HK-2 (cell line): Measurements from ENCODE around the gene MSANTD2.

Source experiments
- DNase-seq: peaks from one replicate; pipeline ENCODE4 v3.0.0-alpha.2; 2018; ENCODE audit not compliant: unreplicated experiment

The MSANTD2 gene

DNA sequence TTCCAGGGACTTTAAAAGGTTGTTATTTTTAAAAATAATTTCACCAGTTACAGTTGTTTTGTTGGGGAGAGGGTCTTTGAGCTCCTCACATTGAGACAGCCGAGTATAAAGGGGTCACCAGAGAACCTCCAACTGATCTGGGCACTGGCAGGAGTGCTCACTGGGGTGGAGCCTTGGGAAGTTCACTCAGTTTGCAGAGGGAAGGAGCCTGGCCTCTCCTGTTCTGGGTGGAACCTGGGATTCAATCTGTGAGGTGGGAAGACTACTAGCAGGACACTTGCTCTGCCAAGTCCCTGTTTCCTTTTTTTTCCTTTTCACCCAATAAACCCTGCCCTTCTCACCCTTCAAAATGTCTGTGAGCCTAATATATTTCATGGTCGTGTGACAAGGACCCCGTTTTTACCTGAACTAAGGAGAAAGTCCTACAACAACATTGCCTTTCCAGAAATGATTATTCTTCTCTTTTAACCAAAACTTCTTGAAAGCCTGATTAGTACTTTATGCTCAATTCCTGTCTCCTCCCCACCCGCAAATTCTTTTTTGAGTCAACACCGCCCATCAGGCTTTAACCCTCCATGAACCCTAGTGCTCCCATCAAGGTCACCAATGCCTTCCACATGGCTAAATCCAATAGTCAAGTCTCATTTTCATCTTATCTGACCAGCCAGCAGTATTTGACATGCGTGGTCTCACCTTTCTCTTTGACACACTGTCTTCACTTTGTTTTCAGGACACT lies 22.0 kb upstream of the MSANTD2 start:
- no peak for DNase-seq

DNA sequence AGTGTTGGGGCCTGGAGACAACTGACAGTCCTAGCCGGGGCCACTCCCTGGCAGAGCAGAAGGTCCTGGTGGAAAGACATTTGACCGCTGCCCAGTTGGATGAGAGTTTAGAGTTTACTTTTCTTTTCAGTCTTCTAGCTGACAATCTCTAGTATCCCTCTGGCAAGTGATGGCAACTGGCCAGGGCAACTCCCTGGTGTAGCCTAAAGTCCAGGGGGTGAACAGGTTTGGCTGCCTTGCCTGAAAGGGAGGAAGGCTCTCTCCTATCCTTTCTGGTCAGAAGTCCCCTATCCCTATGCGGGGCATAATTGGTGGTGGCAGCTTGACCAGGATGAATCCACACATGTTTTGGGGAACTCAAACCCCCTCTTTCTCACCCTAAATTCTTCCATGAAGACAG lies 16.8 kb upstream of the MSANTD2 start:
- no peak for DNase-seq

DNA sequence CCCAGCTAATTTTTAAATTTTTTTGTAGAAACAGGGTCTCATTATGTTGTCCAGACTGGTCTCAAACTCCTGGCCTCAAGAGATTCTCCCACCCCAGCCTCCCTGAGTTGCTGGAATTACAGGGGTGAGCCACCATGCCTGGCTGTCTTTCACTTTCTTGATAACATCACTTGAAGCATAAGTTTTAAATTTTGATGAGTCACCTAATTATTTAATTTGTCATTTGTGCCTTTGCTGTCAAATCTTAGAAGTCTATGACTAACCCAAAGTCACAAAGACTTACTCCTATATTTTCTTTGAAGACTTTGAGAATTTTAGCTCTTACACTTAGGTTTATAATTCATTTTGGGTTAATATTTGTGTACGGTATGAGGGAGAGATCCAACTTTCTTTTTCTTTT lies 14.5 kb upstream of the MSANTD2 start:
- no peak for DNase-seq

DNA sequence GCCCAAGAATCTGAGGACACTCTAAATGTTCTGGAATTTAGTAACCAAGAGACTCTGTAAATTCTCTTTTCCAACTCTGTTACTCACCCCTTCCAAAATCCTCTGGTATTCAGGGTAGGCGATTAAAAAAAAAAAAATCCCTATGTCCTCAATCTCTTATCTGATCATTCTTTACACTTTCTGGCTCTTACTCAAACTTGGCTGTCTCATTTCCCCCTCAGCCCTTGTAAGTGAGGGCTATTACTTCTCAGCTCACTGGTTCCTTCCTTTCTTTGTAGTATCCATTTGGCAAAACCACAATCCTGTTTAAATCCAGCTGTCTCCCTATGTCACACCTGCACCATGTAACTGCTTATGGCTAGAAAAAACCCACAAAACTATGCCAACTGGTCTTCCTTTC lies 12.7 kb upstream of the MSANTD2 start:
- DNase-seq = no peak

DNA sequence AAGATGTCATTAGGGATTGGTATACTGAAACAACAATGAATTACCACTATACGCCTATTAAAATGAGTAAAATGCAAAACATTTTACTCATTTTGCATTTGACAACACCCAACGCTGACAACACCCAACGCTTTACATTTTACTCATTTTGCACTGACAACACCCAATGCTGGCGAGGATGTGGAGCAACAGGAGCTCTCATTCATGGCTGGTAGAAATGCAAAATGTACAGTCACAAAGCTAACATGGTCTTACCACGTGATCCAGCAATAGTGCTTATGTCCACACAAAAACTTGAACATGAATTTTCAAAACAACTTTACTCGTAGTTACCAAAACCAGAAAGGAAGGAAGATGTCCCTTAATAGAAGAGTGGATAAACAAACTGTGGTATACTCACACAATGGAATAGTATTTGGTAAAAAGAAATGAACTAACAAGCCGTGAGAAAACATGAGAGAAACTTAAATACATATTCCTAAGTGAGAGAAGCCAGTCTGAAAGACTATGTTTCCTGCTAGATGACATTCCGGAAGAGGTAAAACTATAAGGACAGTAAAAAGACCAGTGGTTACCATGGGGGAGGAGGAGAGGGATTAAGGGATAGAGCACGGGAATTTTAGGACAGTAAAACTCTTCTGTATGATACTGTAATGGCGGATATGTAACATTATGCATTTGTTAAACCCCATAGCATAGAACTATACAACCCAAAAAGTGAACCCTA lies 11.4 kb upstream of the MSANTD2 start:
- DNase-seq = no peak

DNA sequence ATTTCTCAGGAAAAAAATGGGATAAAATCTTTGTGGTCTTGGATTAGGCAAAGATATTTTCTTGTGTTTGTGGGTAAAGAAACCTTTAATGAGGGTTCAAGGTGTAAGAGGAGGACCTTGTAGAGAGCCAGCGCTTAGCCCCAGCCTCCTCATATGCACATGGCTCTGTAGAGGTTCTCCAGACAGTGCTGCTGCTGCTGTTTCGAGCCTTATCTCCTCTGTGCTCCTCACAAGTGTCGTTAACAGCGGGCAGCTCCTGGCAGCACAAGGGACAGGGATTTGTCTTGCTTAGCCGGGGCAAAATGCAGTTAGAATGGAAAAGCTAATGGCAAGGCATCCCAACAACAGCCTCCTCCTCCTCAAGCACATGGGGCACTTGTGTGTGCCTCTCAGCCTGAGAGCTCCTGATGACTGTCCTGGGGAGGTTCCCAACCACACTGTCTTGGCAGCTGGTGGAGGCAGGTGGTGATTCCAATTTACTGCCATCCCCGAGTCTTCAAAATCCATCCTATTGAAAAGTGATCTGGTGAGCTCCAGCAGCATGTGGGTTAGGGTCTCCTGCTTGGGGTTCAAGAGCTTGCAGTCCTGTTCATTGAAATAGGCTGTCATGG lies 7.6 kb upstream of the MSANTD2 start:
- no peak for DNase-seq

DNA sequence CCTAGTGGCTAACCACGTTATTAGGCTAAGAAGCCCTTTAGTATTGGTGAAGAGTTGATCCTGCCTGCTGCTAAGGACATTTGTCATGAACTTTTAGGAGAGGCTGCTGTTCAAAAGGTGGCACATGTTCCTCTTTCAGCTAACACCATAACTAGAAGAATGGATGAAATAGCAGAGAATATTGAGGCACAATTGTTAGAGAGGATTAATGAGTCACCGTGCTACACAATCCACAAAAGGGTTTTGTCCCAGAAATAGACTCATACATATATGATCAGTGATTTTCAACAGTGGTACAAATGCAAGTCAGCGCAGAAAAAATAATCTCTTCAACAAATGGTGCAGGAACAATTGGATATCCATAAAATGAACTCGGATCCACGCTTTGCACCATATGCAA lies 7.0 kb upstream of the MSANTD2 start:
- DNase-seq = no peak

DNA sequence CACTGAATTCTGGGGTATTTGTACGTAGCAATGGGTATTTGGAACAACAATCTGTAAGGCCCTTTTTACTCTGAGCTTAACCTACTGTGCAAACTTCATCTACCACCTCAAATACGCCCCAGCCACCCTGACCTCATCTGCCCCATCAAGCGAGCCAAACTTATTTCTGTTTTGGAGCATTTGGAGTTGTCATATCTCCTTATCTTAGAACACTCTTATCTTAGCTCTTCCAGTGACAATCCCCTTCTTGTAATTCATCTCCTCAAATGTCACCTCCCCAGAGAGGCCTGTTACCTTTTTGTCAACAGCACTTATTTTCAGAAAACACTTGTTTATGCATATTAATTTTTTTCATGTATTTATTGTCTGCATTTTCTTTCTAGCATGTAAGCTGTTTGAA lies 4.7 kb upstream of the MSANTD2 start:
- DNase-seq = no peak

DNA sequence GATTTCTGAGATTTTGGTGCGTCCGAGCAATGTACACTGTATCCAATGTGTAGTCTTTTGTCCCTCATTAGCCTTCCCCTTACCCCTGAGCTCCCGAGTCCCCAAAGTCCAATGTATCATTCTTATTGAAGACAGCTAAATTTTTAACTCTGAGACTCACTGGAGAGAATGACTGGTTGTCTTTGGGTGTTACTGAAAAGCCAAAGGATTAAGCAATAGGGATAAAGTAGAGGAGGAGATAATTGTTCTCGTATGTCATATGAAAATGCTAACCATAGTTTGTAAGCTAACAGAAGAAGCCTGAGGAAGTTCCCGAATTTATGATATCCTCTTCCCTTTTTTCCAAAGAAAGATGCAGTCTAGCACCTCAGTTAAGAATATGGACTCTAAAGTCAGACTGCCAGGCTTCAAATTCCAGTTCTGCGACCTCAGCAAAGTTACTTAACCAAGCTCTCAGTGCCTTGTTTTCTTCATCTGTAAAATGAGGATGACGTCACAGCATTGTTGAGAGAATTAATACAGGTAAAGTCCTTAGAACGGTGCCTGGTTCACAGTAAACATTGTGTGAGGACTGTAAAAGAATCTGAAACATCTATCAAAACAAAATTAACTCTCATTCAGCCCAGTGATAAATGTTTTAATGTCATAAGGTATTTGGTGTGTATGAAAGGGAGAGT lies 1.6 kb upstream of the MSANTD2 start:
- DNase-seq = no peak

DNA sequence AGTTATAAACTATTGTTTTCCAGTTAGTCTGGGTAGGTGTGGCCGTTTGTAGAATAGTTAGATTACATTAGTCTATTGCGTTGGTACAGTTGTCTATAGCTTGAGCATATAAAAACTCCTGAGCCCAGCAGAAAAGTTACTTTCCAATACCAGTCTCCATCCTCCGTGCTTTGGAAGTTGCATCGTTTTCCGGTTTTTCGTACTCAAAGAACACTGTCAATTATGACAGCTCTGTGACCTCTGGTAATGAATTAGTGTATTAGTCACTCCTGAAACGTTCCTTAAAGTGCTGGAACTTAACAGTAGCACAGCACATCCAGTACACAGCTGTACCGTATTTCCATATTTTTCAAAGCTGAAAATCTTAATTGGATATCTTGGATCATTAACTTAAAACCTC lies 808 bp upstream of the MSANTD2 start:
- no peak for DNase-seq

DNA sequence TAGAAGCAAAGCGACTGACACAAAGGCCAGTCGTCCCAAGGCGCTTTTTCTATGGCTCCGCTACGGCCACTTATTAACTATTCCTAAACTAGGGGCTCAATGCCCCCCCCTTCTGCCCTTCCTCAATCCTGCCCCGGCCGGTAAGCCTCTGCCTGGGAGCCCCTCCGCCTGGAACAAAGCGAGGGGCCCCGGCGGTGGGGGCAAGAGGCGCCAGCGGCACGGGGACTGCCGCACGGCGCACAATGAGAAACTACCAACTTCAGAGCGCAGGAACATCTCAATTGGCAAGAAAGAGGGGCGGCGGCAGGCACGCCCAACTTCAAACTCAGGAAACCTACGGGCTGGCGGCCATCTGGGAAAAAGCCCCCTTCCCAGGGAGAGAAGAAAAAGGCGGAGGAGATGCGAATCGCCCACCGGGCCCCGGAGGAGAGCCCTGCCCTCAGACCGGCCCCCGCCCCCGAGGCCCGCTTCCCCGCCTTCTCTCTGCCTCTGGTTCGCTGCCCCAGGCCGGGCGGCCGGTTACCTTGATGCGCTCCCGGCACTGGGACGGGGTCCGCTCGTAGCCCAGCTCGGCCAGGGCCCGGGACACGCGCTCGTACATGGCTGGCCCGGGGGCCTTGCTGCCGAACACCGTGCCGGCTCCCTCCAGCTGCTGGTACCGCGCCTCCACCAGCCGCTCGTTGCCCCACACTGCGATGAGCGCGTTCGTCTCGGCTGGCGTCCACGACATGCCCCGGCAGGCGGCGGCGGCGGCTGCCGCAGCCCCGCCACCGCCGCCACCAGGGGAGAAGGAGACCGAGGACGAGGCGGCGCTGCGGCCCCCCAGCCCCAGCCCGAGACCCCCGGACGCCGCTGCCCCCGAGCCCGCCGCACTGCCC lies 619 bp downstream of the MSANTD2 start:
- DNase-seq = peak; percentile 39

DNA sequence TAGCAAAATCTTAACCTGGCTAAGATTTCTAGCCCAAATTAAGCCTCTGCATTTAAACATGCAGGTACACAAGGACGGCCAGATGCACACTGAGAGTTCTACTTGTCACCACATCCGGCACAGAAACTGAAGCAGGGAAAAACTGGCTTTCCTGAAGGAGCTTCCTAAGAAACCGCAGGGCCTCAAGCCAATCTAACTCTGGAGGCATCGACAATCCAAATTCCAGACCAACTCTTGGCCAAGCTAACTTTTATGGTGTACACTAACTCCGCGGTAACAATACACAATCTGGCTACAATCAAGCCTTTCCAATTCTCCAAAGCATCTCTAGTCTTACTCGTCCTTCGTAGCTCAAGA lies 1.2 kb downstream of the MSANTD2 start:
- DNase-seq = peak; percentile 28

DNA sequence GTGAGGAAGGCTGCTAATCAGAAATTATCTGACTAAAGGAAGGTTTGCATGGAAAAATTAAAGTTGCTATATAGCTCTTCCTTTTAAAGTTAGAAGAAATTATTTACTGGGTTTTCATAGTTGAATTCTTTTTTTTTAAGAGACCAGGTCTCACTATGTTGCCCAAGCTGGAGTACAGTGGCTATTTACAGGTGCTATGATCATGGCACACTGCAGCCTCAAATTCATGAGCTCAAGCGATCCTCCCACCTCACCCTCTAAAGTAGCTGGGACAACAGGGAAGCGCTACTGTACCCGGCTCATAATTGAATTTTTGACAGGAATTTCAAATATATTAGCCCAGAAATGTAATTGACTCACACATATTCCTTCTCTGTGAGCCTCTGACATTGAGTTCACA lies 3.9 kb downstream of the MSANTD2 start:
- no peak for DNase-seq

DNA sequence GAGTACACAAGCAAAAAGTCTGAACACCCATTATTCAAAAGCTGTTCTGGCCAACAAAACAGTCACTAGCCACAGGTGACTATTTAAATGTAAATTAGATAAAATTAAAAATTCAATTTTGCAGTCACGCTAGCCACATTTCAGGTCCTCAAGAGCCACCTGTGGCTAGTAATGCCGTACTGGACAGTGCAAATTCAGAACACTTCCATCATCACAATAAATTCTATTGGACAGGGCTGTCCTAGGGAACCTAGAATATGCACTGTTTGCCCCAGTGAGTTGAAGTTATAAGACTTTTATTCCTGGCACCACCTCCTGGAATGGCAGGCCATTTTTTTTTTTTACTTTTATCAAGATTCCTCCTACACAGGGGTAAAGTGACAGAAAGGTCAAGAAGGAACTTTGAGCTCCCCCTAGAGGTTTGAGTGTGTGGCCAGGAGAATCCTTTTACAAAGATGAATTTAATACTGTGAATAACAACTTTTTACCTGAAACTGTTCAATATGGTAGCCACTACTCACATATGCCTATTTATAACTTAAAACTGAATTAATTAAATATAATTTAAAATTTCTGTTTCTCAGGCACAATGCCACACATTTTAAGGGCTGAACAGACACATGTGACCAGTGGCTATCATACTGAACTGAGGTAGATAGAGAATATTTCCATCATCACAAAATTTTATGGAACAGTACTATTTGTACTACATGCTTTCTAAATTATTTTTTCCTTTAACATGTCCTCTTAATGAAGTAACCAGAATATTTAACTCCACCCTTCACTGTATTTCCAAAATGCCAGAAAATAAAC lies 6.5 kb downstream of the MSANTD2 start:
- no peak for DNase-seq

DNA sequence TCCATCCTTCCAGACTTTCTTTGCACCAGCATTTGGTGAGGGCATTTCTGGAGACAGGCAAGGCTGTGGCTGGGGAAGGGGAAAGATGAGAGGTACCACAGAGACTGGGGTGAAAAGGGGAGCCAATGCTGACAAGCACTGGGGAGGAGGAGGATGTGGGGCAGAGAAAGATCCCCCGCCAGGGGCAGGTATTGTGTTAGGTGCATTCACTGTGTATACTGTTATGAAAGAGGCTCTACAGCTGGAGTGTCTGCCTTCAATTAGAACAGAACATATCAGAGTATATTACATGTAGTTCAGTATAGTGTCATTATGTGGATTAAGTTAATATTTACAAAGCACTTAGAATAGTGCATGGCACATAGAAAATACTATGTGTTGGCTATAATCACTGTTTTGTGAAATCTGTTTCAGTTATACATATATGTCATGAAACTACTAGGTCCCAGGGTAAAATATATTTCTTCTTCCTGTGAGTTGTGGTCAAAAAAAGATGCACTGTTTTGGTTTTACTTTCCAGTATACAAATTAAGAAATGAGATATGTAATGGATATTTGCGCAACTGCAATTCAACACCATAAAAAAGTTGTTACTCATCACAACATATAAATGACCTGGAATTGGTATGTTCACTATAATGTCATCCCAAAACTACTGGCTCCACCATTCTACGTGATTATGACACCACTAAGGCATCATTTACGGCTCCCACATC lies 8.4 kb downstream of the MSANTD2 start:
- DNase-seq = no peak

DNA sequence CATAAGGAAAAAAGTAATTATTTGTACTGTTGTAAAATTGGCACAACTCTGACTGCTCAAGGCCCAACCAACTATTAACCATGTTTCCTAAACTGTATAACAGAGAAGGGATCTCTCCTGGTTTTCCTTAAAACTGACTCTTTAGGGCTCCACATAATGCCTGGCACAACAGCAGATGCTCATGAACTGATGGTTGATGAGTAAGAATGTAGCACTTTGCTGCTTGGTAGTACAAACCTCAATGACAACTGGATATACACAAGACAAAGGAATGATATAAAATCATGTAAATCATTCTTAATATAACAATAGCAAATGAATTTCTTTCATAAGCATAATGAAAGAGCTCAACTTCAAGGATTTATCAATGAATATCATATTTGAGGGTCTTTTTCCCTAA lies 11.7 kb downstream of the MSANTD2 start:
- no peak for DNase-seq

DNA sequence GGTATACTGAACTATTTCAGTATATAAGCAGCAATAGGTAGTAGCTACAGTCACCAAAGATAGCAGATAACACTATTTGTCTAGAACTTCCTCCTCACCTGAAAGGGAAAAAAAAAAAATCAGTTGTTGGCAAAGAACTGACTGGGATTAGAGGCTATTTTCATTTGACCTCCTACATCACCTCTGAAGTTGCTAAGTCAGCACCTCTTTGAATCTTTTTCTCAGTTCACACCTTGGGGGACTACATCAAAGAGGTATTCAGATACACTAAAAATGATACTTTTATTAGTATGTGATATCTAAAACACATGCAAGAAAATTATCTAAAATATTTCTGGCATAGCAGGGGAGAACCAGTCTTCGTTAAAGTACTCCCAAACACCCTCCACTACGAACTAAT lies 16.2 kb downstream of the MSANTD2 start:
- no peak for DNase-seq

DNA sequence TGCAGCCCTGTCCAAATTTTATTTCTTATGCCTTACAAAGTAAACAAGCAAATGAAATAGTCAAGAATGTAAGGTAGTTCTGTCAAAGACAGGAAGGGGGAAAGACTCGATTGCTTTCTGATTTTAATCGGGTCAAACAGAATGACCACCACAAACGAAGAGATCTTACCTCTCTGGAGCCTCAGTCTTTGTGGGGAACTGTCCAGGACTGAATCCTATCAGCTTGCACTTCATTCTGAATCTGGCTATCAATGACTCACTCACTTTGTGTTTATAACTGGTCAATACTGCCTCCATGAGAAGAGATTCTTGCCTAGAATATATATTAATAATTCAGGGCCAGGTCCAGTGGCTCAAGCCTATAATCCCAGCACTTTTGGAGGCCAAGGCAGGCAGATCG lies 17.2 kb downstream of the MSANTD2 start:
- no peak for DNase-seq

DNA sequence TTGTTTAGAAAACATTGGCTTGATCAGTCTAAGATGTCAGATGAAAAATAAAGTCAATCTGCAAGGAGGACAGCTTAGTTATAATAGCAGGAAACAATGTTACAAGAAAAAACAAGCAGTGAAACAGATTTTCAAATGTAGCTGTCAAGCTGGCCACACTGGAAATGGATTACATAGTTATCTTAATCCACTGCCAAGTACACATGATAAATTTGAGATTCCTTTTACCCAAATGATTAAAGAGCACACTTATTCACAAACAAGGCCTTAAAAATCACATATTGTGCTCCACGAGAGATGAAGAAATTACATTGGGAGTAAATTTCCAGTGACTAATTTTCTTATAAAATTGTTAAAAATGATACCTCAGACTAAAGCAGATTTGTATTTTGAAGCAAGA lies 20.6 kb downstream of the MSANTD2 start:
- DNase-seq = no peak

DNA sequence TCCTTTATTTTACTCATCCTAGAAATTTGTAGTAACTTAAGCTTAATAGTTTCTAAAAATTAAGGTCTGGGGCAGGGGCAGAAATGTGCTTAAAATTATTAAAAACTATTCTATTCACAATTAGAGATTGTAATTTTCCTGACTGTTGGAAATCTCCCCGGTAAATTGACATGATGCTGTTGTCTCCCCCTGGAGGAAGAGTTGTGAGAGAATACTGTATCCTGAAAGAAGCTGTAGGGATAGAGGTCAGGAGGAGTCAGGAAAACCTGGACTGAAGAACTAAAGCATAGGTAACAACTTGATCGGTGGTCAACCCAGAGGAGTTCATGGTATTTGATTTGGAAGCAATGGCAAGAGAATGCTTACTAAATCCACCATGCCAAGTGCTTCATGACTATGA lies 21.9 kb downstream of the MSANTD2 start:
- no peak for DNase-seq
